H54 (cell line): ENCODE results near the gene INSM2.

ENCODE experiments used
- DNase-seq: peaks from one replicate; pipeline ENCODE4 v3.0.0; 2011; ENCODE audit warnings: low spot score, mixed read lengths; ENCODE audit not compliant: insufficient read length
- FAIRE-seq: peaks from 3 replicates; lab custom pipeline; 2011; peaks lifted over from hg19 to GRCh38; lab: Jason Lieb, UNC
- POLR2A ChIP-seq: IDR thresholded peaks from 2 replicates; pipeline ENCODE4 v1.6.1; 2011; ENCODE audit warnings: low read depth, mild to moderate bottlenecking, low read length

Gene INSM2

DNA sequence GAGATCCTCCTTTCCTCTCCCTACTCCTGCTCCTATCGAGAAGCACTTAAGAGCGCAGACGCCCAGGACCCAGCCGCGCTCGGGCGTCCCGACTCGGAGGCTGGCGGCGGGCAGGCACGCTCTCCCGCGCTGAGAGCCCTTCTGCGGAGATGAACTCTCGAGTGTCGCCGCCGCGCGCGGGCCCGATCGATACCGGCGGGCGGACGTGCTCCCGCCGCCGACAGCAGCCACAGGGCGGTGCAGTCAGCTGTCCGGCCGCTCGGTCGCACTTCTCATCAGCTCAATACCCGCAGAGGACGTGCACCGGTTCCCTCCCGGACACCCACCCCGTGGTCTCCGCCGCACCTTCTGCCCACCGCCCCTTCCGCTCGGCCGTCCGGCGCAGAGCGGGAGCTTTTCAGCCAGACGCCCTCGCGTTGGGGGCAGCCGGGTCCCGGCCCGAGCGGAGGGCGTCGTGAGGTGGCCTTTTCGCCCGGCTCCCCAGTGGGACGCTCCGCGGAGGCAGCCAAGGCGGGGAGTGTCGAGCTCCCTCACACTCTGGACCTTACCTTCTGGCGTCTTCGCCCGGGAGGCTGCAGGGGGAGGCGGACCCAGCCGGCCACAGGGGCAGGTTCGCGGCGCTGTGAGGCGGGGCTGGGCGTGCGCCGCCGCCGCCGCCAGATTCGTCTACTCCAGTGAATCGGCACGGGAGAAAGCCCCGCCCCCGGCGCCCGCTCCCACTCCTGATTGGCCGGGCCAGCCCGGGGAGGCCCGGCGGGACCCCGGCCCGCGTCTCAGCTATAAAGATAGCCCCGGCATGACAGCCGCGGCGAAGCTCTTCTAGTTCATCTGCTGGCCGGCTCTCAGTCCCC, at the start of gene INSM2:
INSM2 (plus strand) TSS at position 808 of the 851 bp plus-strand sequence. CDS start 89 bp downstream, outside the sequence.
- no peak for TF ChIP-seq POLR2A
- peak; percentile 29 for DNase-seq
- FAIRE-seq, result no peak

DNA sequence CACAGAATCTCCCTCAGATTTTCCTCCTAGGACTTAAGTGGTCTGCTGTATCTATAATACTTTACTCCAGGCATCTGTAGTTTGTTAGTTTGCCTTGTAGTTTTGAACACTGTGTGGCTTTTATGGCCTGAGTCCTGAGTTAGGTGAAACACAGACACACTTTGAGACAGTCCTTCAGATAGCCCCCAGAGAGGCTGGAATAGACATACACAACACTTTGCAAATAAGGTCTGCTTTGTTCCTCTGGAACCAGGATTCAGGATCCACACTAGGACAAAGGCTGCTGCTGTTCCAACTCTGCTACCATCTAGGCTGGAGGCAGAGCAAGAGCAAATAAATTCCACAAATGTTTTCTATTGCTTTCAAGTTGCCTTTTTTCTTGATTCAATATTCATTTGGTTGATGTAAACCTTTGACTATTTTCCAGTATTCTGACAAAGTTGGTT, 41.4 kb upstream of the INSM2 start:
- DNase-seq, result no peak
- FAIRE-seq, result no peak
- TF ChIP-seq POLR2A, result no peak

GRCh38 chr14:35495278-35495677, 38.7 kb upstream of the INSM2 start:
- no peak for TF ChIP-seq POLR2A
- FAIRE-seq (no peak), DNase-seq (no peak)

DNA sequence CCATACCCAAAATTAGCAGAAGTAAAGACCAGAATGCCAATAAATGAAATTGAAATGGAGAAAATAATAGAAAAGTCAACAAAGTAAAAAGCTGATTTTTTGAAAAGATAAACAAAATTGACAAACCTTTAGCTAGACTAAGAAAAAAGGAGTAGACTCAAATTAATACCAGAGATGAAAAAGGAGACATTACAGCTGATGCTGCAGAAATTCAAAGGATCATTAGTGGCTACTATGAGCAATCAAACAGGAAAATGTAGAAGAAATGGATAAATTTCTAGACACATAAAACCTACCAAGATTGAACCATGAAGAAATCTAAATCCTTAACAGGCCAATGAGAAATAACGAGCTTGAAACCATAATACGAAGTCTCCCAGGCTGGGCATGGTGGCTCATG, 34.8 kb upstream of the INSM2 start:
- no peak for FAIRE-seq
- no peak for DNase-seq
- TF ChIP-seq POLR2A, result no peak

- FAIRE-seq, result no peak
- no peak for TF ChIP-seq POLR2A
- DNase-seq, result no peak
Measured at GRCh38 chr14:35503646-35504045, 30.3 kb upstream of the INSM2 start.

DNA sequence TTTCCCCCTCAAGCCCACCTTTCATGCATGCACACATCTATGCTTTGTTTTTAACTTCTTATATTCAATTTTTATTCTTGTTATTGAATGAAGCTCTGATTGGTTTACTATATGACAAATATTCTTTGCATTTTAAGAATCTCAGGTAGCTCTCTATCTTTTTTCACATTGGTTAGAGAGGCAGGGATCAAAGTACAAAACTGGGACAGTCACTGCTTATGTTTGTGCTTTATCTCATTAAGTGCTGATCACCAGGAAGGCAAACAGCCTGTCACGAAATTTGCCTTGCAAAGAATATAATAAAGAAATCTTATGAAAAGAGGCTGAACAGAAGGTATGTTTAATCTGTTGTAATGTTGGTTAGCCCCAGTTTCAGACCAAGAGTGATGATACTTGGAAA, 29.7 kb upstream of the INSM2 start:
- DNase-seq (no peak), FAIRE-seq (no peak)
- no peak for TF ChIP-seq POLR2A

GRCh38 chr14:35506461-35506860, 27.5 kb upstream of the INSM2 start:
- no peak for FAIRE-seq
- TF ChIP-seq POLR2A, result no peak

DNA sequence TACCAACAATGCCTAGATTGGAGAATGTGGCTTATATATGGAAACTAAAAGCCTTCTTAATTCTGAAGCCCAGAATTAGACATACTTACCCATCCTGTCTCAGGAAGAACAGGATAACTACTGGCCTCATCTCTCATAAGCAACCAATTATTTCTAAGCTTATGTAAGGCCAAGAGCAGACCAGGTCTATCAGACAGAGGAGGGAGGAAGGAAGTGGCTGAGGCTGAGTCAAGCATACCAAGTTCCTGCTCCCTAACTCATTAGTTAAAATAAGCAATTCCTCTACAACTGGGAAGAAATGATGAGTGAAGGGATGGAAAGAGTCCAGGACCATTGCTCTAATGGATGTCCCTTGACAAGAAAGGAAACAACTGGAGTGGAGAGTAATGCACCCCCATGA, 27.0 kb upstream of the INSM2 start:
- TF ChIP-seq POLR2A, result no peak
- DNase-seq, result no peak
- no peak for FAIRE-seq

More at GRCh38 chr14:35506461-35506860, 27.5 kb upstream of the INSM2 start:
- DNase-seq, result no peak

- no peak for FAIRE-seq
- DNase-seq, result no peak
- no peak for TF ChIP-seq POLR2A
Measured at GRCh38 chr14:35509846-35510245, 24.1 kb upstream of the INSM2 start.

GRCh38 chr14:35512765-35513164, 21.2 kb upstream of the INSM2 start:
- TF ChIP-seq POLR2A, result no peak
- DNase-seq (no peak), FAIRE-seq (no peak)

- FAIRE-seq (no peak), DNase-seq (no peak)
- TF ChIP-seq POLR2A, result no peak
Measured at GRCh38 chr14:35515916-35516315, 18.0 kb upstream of the INSM2 start.

- no peak for TF ChIP-seq POLR2A
- no peak for DNase-seq
- no peak for FAIRE-seq
Measured at GRCh38 chr14:35519986-35520385, 14.0 kb upstream of the INSM2 start.

GRCh38 chr14:35525695-35526094, 8.3 kb upstream of the INSM2 start:
- no peak for TF ChIP-seq POLR2A
- DNase-seq (no peak), FAIRE-seq (no peak)

GRCh38 chr14:35526962-35527361, 7.0 kb upstream of the INSM2 start:
- TF ChIP-seq POLR2A, result no peak
- no peak for DNase-seq
- FAIRE-seq, result no peak
